Embryonic facial prominence (tissue), 1 donor: ENCODE measurements around the gene USP43.

ENCODE experiments used
- DNase-seq: peaks from one replicate; pipeline ENCODE4 v3.0.0-alpha.2; 2016; ENCODE audit errors: extremely low spot score

Gene USP43

GRCh38 chr17:9714801-9715200 lies 69.5 kb downstream of the USP43 start:
- no peak for DNase-seq

- no peak for DNase-seq
Observed at GRCh38 chr17:9715503-9716016, 70.2 kb downstream of the USP43 start.

GRCh38 chr17:9725575-9725974 lies 80.3 kb downstream of the USP43 start:
- no peak for DNase-seq

DNA sequence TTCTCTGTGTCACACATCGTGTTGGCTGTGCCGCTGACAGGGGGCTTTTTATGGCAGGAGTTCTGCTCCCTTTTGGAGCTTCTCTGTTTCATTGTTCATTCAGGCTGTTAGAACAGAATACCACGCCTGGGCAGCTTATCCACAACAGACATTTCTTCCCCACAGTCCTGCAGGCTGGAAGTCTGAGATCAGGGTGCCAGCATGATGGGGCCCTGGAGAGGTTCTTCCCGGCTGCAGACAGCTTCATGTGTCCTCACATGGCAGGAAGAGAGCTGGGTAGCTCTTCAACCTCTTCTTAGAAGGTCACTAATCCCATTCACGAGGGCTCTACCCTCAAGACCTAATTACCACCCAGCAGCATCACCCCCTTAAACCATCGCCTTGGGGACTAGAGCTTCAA lies 81.0 kb downstream of the USP43 start:
- no peak for DNase-seq

GRCh38 chr17:9728005-9728404 lies 82.7 kb downstream of the USP43 start:
- DNase-seq = no peak

DNA sequence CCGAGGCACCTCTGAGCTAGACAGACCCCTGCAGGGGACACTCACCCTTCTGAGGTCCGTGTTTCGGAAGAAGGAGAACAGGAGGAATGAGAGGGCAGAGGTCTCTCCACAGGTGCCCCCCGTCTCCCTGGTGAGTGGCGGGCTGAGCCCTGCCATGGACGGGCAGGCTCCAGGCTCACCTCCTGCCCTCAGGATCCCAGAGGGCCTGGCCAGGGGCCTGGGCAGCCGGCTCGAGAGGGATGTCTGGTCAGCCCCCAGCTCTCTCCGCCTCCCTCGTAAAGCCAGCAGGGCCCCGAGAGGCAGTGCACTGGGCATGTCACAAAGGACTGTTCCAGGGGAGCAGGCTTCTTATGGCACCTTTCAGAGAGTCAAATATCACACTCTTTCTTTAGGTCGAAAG lies 83.2 kb downstream of the USP43 start:
- no peak for DNase-seq

DNA sequence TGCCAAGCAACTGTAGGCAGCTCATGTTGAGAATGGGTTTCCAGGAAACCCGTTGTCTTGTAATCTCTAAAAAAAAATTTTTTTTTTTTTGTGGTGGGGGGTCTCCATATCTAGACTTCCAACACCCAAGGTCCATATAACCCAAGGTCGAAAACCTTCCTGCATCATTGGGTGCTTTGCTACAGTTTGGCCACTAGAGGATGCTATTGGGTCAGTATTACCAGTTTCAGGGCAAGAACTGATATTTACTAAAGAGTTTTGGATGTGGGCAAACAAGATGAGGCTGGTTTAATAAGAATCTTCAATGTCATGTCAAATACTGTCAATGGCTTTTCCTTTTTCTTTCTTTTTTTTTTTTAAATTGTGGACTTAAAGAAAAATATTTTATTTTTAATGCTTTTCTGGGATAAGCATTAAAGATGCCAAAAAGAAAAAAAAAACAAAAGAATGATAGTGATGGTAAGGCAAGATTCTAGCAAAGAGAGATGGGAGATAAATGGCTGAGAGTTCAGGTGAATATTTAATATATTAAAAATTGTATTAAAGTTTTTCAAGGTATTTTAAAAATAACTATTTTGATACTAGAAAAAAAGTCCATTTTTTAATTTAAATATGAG lies 83.8 kb downstream of the USP43 start:
- peak; percentile 46 for DNase-seq

DNA sequence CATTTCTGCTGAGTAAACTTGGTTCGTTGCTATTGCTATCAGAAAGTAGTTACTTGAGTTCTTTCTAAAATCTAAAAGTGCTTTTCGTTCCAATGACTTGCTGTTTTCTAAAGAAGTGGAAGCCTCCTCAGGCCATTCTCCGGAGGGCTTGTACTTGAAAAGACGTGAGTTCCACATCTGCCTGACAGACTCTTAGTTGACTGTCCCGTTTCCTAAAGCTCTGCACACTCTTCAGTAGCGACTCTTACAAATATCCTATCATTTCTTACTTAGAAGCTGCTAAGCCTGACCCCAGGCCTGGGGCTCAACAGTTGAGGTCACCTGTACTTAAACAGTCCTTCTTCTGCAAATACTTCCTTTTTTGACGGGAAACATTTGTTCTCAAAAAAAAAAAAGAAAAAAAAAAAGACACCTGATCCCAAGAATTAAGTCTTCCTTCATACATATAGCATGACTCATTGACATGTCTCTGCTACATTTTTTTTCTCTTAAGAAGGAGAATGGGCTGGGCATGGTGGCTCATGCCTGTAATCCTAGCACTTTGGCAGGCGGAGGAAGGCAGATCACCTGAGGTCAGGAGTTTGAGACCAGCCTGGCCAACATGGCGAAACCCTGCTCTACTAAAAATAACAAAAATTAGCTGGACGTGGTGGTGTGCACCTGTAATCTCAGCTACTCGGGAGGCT lies 84.6 kb downstream of the USP43 start:
- DNase-seq = no peak

GRCh38 chr17:9750524-9750923 lies 105.2 kb downstream of the USP43 start:
- DNase-seq = no peak

DNA sequence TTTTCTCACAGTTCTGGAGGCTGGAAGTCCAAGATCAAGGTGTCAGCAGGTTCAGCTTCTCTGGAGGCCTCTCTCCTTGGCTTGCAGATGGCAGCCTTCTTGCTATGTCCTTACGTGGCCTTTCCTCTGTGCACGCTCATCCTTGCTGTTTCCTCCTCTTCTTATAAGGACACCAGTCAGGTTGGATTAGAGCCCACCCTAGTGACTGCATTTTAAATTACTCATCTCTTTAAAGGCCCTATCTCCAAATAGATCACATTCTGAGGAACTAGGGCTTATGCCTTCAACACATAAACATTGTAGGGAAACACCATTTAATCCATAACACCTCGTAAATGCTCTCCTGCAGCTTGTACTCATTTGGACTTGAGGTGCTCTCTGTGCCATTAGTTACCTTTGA lies 109.8 kb downstream of the USP43 start:
- no peak for DNase-seq

DNA sequence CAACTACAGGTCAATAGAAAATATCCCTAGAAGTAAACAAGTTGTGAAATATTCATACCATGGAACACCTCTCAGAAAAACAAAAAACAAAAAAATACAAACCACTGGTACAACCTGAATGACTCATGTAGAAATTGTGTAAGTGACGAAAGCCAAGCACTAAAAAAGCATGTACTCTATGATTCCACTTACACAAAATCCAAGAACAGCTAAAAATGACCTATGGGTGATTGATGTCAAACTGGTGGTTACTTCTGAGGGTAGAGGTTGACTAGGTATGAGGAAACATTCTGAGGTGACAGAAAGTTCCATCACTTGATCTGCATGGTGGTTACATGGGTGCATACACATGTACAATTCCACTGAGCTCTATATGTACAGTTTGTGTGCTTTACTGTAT lies 114.9 kb downstream of the USP43 start:
- DNase-seq = no peak

DNA sequence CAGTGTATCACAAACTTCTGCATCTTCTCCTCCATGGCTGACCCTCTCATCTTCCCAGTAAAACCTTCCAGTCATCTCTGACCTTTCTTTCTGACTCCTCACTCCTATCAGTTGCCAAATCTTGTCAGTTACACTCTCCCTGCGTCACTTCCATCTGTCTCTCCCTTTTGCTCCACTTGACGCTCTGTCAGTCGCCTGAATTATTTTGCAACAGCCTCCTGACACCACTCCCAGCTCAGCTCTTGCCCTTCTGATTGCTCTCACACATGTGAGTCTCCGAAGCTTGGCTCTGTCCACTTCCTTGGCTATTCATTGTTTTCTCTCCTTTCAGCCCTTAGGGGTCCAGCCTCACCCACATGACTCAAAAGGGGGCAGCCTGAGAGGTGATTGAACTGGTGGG lies 118.3 kb downstream of the USP43 start:
- no peak for DNase-seq

GRCh38 chr17:9765322-9765721 lies 120.0 kb downstream of the USP43 start:
- DNase-seq = no peak

GRCh38 chr17:9766970-9767369 lies 121.7 kb downstream of the USP43 start:
- no peak for DNase-seq

- DNase-seq = no peak
Observed at GRCh38 chr17:9767432-9767991, 122.2 kb downstream of the USP43 start.

GRCh38 chr17:9768381-9768934 lies 123.1 kb downstream of the USP43 start:
- peak; percentile 24 for DNase-seq

- DNase-seq = no peak
Observed at GRCh38 chr17:9769036-9769695, 123.8 kb downstream of the USP43 start.

DNA sequence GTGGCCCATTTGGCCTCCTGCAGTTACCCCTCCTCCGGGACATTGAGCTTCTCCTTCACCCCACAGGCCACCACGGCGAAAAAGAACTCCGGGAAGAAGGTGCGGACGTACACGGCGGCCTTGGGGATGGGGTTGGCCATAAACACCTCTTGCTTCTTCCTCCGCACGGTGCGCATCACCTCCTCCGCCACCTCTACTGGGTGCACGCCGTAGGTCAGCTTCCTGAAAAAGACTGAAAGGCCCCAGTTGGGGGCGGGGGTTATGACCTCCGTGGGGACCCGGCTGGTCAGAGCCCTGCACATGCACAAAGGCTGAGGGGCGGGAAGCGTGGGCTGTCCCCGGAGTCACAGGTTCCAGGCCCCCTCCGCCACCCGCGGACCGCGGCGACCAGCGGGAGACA lies 126.1 kb downstream of the USP43 start:
- DNase-seq = no peak

DNA sequence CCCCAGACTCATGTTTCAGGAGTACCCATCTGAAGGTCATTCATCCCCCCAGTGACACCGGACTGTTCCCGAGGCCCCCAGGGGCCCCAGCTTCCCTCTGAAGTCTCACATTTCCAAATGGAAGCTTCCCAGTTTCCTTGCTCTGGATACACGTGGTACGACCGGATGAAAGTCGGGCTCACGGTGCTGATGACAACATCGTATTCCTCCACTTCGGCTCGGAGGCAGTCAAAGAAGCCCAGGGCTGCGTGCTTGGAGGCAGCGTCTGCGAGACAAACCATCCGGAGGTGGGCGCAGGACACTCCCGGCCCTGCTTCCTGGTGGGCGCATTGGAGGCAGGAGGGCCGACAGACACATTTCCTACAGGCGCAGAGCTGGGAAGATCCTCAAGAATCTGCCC lies 127.3 kb downstream of the USP43 start:
- DNase-seq = no peak

GRCh38 chr17:9776911-9777310 lies 131.6 kb downstream of the USP43 start:
- DNase-seq = no peak
